Right lobe of liver (tissue), 4 donors: Measurements from ENCODE around the gene PPM1F.

ENCODE experiments used
- CTCF ChIP-seq, 4 donors: fragments of 200-600 bp in 3 of 4; fragments of 450-650 bp in 1 of 4; IDR thresholded peaks; one replicate each; pipeline versions ENCODE4 v1.5.1 to v1.8.0; 2016 to 2022; ENCODE audit warnings: antibody characterized with exemption in 4 of 4, mild to moderate bottlenecking in 2 of 4
- POLR2A ChIP-seq: fragments of 450-650 bp; IDR thresholded peaks from one replicate; pipeline ENCODE4 v1.6.1; 2017; ENCODE audit warnings: antibody characterized with exemption, mild to moderate bottlenecking
- donor health status: DM: no; HTN: no; CAD: no.
- donor health status: DM: no; HTN: no; CAD: no.
- donor health status: DM: no; HTN: yes; CAD: no.

- no peak for TF ChIP-seq POLR2A
- no peak for TF ChIP-seq CTCF (IDR thresholded peaks at IDR 0.05)
These were observed 1.6 kb downstream of the PPM1F start for GRCh38 chr22:21951062-21951461.
